Erythroblast (primary cell): ENCODE data around the gene MSANTD1.

Experiments
- DNase-seq, 2 experiments: peaks; one replicate each; lab custom pipeline; 2025; lab: John Stamatoyannopoulos, UW
- GATA1 ChIP-seq: IDR thresholded peaks from 2 replicates; pipeline ENCODE4 v1.6.1; 2011; ENCODE audit warnings: low read depth, mild to moderate bottlenecking, control low read depth, low read length, moderate library complexity
- POLR2A ChIP-seq: IDR thresholded peaks from 2 replicates; pipeline ENCODE4 v1.6.1; 2011; ENCODE audit warnings: mild to moderate bottlenecking, low read length

MSANTD1 gene

GRCh38 chr4:3232871-3233271 lies 16.1 kb upstream of the MSANTD1 start:
- DNase-seq = no peak
- no peak for TF ChIP-seq POLR2A
- no peak for TF ChIP-seq GATA1

DNA sequence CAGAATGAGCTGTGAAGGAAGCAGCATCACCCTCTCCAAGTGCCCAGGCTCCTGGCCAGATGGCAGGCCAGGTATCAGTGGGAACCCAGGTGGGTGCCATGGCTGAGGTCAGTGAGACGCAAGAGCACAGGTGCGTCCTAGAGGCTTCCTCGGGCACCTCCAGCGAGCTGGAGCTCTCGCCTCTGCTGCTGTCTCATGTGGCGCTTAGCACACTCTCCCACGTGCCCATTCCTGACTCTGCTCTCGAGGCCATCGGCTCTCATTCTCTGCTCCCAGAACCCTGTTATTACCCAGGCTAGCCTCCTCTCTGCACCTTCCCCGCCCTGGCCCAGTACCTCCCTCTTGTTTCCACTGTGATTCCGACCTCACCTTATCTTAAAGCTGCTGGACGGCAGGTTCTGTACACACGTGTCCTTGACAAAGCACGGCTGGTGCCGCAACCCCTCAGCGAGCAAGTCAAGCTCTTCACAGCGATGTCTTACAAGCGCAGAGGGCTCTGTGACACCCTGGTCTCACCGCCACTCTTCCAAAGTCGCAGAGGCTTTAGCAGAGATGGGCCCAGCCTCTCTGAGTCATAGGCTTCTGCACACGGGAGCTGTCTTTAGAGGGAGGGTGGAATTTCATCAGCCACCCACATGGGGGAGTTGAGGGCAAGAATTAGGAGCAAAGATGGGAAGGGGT lies 15.4 kb upstream of the MSANTD1 start:
- TF ChIP-seq GATA1 (no peak), POLR2A (no peak)
- DNase-seq = no peak

- no peak for TF ChIP-seq POLR2A
- TF ChIP-seq GATA1 = no peak
Measured at GRCh38 chr4:3234171-3235029, 14.6 kb upstream of the MSANTD1 start.

GRCh38 chr4:3235030-3235345 lies 14.0 kb upstream of the MSANTD1 start:
- DNase-seq = no peak
- TF ChIP-seq GATA1 (no peak), POLR2A (no peak)

More at GRCh38 chr4:3234171-3235029, 14.6 kb upstream of the MSANTD1 start:
- no peak for DNase-seq

- DNase-seq = no peak
- TF ChIP-seq POLR2A (no peak), GATA1 (no peak)
Measured at GRCh38 chr4:3235581-3235980, 13.4 kb upstream of the MSANTD1 start.

DNA sequence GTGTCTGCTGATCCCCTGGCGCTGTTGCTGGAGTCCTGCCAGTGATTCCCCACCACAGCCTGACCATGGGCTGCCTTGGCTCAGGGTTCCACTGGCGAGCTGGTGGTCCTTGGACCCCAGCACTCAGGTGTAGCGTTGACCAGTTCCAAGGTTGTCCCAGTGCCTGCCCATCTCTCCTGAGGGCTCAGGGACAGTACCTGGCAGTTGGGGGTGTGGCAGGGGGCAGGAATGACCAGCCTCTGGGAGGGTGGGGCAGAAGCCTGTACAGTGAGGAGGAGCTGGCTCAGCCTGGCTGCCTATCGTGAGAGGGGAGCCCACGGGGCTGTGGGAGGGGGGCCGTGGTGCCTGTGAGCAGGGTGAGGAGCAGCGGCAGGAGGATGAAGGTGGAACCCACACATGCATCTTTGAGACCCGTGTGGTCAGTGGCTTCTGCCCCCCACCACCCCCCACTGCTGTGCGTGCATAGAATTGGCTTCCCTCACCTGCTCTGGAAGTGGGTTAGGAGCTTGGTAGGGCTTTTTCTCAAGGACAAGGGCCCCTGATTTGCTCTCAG lies 12.6 kb upstream of the MSANTD1 start:
- DNase-seq = no peak
- TF ChIP-seq GATA1 (no peak), POLR2A (no peak)

DNA sequence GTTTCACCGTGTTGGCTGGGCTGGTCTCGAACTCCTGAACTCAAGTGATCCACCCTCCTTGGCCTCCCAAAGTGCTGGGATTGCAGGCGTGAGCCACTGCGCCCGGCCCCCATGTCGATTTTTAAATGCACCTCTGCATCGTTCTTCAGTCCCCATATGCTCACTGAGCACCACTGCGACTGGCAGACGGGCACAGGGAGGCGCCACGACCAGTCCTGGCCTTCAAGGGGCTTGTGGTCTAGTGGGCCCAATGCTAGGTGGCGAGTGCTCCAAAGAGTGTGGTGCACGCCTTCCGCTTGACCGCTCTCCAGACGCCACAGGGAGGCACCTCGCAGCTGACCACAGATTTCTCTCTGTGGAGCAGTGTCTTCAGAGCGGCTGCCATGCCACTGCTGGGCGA lies 11.7 kb upstream of the MSANTD1 start:
- DNase-seq = no peak
- no peak for TF ChIP-seq POLR2A
- TF ChIP-seq GATA1 = no peak

GRCh38 chr4:3237712-3238560 lies 11.0 kb upstream of the MSANTD1 start:
- TF ChIP-seq POLR2A (no peak), GATA1 (no peak)
- DNase-seq = no peak

- no peak for DNase-seq
- no peak for TF ChIP-seq POLR2A
- no peak for TF ChIP-seq GATA1
Measured at GRCh38 chr4:3238721-3239120, 10.2 kb upstream of the MSANTD1 start.

DNA sequence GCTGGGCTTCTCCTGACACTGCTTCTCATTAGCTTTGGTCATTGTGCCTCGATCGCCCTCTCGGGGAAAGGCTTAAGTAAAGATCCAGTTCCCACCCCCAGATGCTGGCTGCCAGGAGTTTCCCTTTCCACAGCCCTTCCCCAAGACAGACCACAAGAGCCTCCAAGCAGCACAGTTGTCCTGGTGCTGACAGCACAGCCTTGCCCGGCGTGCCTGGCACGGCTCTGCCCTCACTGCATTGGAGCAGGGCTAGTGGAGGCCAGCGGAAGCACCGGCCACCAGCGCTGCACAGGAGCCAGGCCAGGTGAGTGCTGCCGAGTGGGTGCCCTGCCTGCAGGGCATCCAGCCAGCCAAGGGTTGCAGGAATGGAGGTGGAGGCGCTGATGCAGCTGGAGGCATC lies 9.7 kb upstream of the MSANTD1 start:
- no peak for DNase-seq
- TF ChIP-seq GATA1 (no peak), POLR2A (no peak)

DNA sequence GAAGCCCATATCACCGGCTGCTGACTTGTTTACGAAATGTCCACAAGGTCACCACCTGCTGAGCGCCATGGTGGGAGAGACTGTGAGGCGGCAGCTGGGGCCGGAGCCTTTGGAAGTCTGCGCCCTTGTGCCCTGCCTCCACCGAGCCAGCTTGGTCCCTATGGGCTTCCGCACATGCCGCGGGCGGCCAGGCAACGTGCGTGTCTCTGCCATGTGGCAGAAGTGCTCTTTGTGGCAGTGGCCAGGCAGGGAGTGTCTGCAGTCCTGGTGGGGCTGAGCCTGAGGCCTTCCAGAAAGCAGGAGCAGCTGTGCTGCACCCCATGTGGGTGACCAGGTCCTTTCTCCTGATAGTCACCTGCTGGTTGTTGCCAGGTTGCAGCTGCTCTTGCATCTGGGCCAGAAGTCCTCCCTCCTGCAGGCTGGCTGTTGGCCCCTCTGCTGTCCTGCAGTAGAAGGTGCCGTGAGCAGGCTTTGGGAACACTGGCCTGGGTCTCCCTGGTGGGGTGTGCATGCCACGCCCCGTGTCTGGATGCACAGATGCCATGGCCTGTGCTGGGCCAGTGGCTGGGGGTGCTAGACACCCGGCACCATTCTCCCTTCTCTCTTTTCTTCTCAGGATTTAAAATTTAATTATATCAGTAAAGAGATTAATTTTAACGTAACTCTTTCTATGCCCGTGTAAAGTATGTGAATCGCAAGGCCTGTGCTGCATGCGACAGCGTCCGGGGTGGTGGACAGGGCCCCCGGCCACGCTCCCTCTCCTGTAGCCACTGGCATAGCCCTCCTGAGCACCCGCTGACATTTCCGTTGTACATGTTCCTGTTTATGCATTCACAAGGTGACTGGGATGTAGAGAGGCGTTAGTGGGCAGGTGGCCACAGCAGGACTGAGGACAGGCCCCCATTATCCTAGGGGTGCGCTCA lies 8.7 kb upstream of the MSANTD1 start:
- no peak for TF ChIP-seq GATA1
- DNase-seq = no peak

DNA sequence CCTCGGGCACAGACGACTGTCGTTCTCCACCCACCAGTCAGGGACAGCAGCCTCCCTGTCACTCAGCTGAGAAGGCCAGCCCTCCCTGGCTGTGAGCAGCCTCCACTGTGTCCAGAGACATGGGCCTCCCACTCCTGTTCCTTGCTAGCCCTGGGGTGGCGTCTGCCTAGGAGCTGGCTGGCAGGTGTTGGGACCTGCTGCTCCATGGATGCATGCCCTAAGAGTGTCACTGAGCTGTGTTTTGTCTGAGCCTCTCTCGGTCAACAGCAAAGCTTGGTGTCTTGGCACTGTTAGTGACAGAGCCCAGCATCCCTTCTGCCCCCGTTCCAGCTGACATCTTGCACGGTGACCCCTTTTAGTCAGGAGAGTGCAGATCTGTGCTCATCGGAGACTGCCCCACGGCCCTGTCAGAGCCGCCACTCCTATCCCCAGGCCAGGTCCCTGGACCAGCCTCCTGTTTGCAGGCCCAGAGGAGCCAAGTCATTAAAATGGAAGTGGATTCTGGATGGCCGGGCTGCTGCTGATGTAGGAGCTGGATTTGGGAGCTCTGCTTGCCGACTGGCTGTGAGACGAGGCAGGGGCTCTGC lies 7.9 kb upstream of the MSANTD1 start:
- TF ChIP-seq GATA1 (no peak), POLR2A (no peak)
- DNase-seq = no peak
